WTC11 (cell line): ENCODE data around the gene WRAP73. TPM values are rescaled to one million over a fixed set of nuclear protein-coding genes. Genes with fewer than 3 reads are reported as not detected.

Source experiments
- ATAC-seq: fragments of 200-7000 bp; cut with Tn5 transposase; 2 replicates; pipeline ENCODE4 v1.10.0; 2021; ENCODE audit warnings: mild to moderate bottlenecking, moderate library complexity
- CTCF ChIA-PET: fragments of 300-600 bp; sonication (Branson Sonifier 250); formaldehyde crosslinking; loops from one replicate; lab custom pipeline; 2021; ENCODE audit warnings: antibody characterized with exemption; lab: Charles Lee
- POLR2A ChIA-PET: fragments of 350-600 bp; sonication (Branson Sonifier 250); formaldehyde crosslinking; loops from one replicate; lab custom pipeline; 2021; ENCODE audit warnings: antibody characterized with exemption; lab: Charles Lee
- DNase-seq: peaks from one replicate; pipeline ENCODE4 v3.0.0; 2021; ENCODE audit warnings: low spot score
- H3K27ac Mint-ChIP-seq: 2 replicates; pipeline ENCODE4 v1.8.0; 2021; ENCODE audit warnings: mixed read lengths
- H3K27me3 Mint-ChIP-seq: 2 replicates; pipeline ENCODE4 v1.8.0; 2021; ENCODE audit warnings: low read depth, mild to moderate bottlenecking, moderate library complexity, mixed read lengths
- H3K36me3 Mint-ChIP-seq: 2 replicates; pipeline ENCODE4 v1.8.0; 2021; ENCODE audit warnings: mixed read lengths
- H3K4me1 Mint-ChIP-seq: 2 replicates; pipeline ENCODE4 v1.8.0; 2022; ENCODE audit warnings: mixed read lengths
- H3K4me3 Mint-ChIP-seq: 2 replicates; pipeline ENCODE4 v1.8.0; 2021; ENCODE audit warnings: mild to moderate bottlenecking, moderate library complexity, mixed read lengths
- H3K9me3 Mint-ChIP-seq: 2 replicates; pipeline ENCODE4 v1.8.0; 2021; ENCODE audit warnings: mixed read lengths
- ARID4B ChIP-seq: sonication (generic); formaldehyde crosslinking; IDR thresholded peaks from 2 replicates; pipeline ENCODE4 v1.8.0; 2023; ENCODE audit warnings: missing genetic modification reagents, mild to moderate bottlenecking, borderline replicate concordance
- ATF1 ChIP-seq: sonication (generic); formaldehyde crosslinking; IDR thresholded peaks from 2 replicates; pipeline ENCODE4 v1.8.1; 2023; ENCODE audit warnings: mild to moderate bottlenecking, moderate library complexity, missing genetic modification reagents
- ATF6 ChIP-seq: sonication (generic); formaldehyde crosslinking; IDR thresholded peaks from 2 replicates; pipeline ENCODE4 v1.8.1; 2023; ENCODE audit warnings: mild to moderate bottlenecking, missing genetic modification reagents
- CBFB ChIP-seq: sonication (generic); formaldehyde crosslinking; IDR thresholded peaks from 2 replicates; pipeline ENCODE4 v1.8.1; 2022; ENCODE audit warnings: mild to moderate bottlenecking, low read depth, missing genetic modification reagents
- E2F4 ChIP-seq: sonication (generic); formaldehyde crosslinking; IDR thresholded peaks from 2 replicates; pipeline ENCODE4 v1.8.1; 2022; ENCODE audit warnings: low read depth, mild to moderate bottlenecking, moderate library complexity, missing genetic modification reagents, borderline replicate concordance
- EMX1 ChIP-seq: fragments of 250-450 bp; sonication (Bioruptor Pico); IDR thresholded peaks from 2 replicates; pipeline ENCODE4 v1.8.0; 2021; ENCODE audit warnings: mild to moderate bottlenecking
- FOXJ3 ChIP-seq: sonication (generic); formaldehyde crosslinking; IDR thresholded peaks from 2 replicates; pipeline ENCODE4 v1.9.0; 2021; ENCODE audit warnings: missing genetic modification reagents, mild to moderate bottlenecking, borderline replicate concordance
- HMGXB4 ChIP-seq: sonication (generic); formaldehyde crosslinking; IDR thresholded peaks from 2 replicates; pipeline ENCODE4 v1.8.1; 2023; ENCODE audit warnings: mild to moderate bottlenecking, moderate library complexity, missing genetic modification reagents
- JAZF1 ChIP-seq: fragments of 250-450 bp; sonication (Bioruptor Pico); IDR thresholded peaks from 2 replicates; pipeline ENCODE4 v1.9.0; 2021; ENCODE audit warnings: moderate library complexity, mild to moderate bottlenecking, inconsistent platforms
- MXD4 ChIP-seq: fragments of 250-450 bp; sonication (Bioruptor Pico); IDR thresholded peaks from 2 replicates; pipeline ENCODE4 v1.8.0; 2021; ENCODE audit warnings: mild to moderate bottlenecking, moderate library complexity, borderline replicate concordance
- OVOL2 ChIP-seq: fragments of 250-450 bp; sonication (Bioruptor Pico); IDR thresholded peaks from 2 replicates; pipeline ENCODE4 v1.9.0; 2021; ENCODE audit warnings: mild to moderate bottlenecking, borderline replicate concordance
- PRRX2 ChIP-seq: fragments of 250-450 bp; sonication (Bioruptor Pico); IDR thresholded peaks from 2 replicates; pipeline ENCODE4 v1.8.0; 2021; ENCODE audit warnings: mild to moderate bottlenecking
- RELA ChIP-seq: sonication (generic); formaldehyde crosslinking; IDR thresholded peaks from 2 replicates; pipeline ENCODE4 v1.8.1; 2022; ENCODE audit warnings: missing genetic modification reagents, mild to moderate bottlenecking, borderline replicate concordance
- SP1 ChIP-seq: sonication (generic); formaldehyde crosslinking; conservative IDR thresholded peaks from 2 replicates; pipeline ENCODE4 v1.8.1; 2022; ENCODE audit warnings: missing genetic modification reagents
- TCF7 ChIP-seq: sonication (generic); formaldehyde crosslinking; IDR thresholded peaks from 2 replicates; pipeline ENCODE4 v1.8.0; 2022; ENCODE audit warnings: mild to moderate bottlenecking, low read depth, missing genetic modification reagents, moderate library complexity
- TEAD1 ChIP-seq: sonication (generic); formaldehyde crosslinking; IDR thresholded peaks from 2 replicates; pipeline ENCODE4 v1.8.0; 2022; ENCODE audit warnings: mild to moderate bottlenecking, missing genetic modification reagents
- ZNF138 ChIP-seq: sonication (generic); formaldehyde crosslinking; conservative IDR thresholded peaks from 2 replicates; pipeline ENCODE4 v1.8.1; 2022; ENCODE audit warnings: mild to moderate bottlenecking, moderate library complexity, missing genetic modification reagents
- ZNF219 ChIP-seq: sonication (generic); formaldehyde crosslinking; IDR thresholded peaks from 2 replicates; pipeline ENCODE4 v1.8.0; 2023; ENCODE audit warnings: missing genetic modification reagents, mild to moderate bottlenecking, borderline replicate concordance
- ZNF263 ChIP-seq: sonication (generic); formaldehyde crosslinking; IDR thresholded peaks from 2 replicates; pipeline ENCODE4 v1.8.1; 2022; ENCODE audit warnings: low read depth, mild to moderate bottlenecking, moderate library complexity, missing genetic modification reagents
- ZNF423 ChIP-seq: fragments of 250-450 bp; sonication (Bioruptor Pico); IDR thresholded peaks from 2 replicates; pipeline ENCODE4 v2.1.2; 2022; ENCODE audit warnings: mild to moderate bottlenecking, moderate library complexity
- total RNA-seq: library from RNA; stranded (reverse); gene quantifications from 3 replicates; pipeline ENCODE4 v1.2.3, GENCODE V29; 2021

Gene WRAP73
- total RNA-seq, 1 experiment from 2014 or later, result 39.2 TPM

- CTCF ChIA-PET, result no interaction called here
Measured at GRCh38 chr1:3693321-3693720, 43.4 kb upstream of the WRAP73 start.

More at GRCh38 chr1:3693321-3693720, 43.4 kb upstream of the WRAP73 start:
- POLR2A ChIA-PET, result interaction anchor here (0.5 kb wide), 1 partner anchor 24 kb away, joined by 3 read pairs; no protein-coding TSS in a partner anchor
- H3K4me1 Mint-ChIP-seq, result peaks cover 22% of the 10 kb centered on the region
- peaks cover 5% of the 10 kb centered on the region for H3K27me3 Mint-ChIP-seq
- no peak for DNase-seq
- H3K9me3 Mint-ChIP-seq, result no peaks in the 10 kb centered on the region
- H3K27ac Mint-ChIP-seq, result no peak overlapping the region
- TF ChIP-seq ZNF219, result no peak
- TF ChIP-seq MXD4, result no peak
- TF ChIP-seq FOXJ3 (CRISPR knock-in tag), result no peak
- no peak for TF ChIP-seq JAZF1 (CRISPR knock-in tag)
- TF ChIP-seq PRRX2, result no peak
- no peak for TF ChIP-seq TEAD1 (CRISPR knock-in tag)
- no peak for TF ChIP-seq ATF6
- no peak for TF ChIP-seq ZNF263
- no peak for TF ChIP-seq ATF1
- no peak for TF ChIP-seq ZNF423 (CRISPR knock-in tag)
- TF ChIP-seq ZNF138 (CRISPR knock-in tag), result no peak
- no peak for TF ChIP-seq ARID4B
- no peak for TF ChIP-seq HMGXB4 (CRISPR knock-in tag)
- TF ChIP-seq EMX1 (CRISPR knock-in tag), result no peak
- no peak for TF ChIP-seq E2F4 (CRISPR knock-in tag)
- TF ChIP-seq RELA (CRISPR knock-in tag), result no peak
- no peak for TF ChIP-seq CBFB (CRISPR knock-in tag)
- no peak for TF ChIP-seq SP1 (CRISPR knock-in tag)
- TF ChIP-seq TCF7, result no peak
- TF ChIP-seq OVOL2 (CRISPR knock-in tag), result no peak
- no peak for ATAC-seq
- no peak overlapping the region for H3K4me3 Mint-ChIP-seq
- H3K36me3 Mint-ChIP-seq, result no peaks in the 10 kb centered on the region
